ENCODE results near the gene KCNMA1. TPM values are rescaled to one million over a fixed set of nuclear protein-coding genes. Genes with fewer than 3 reads are reported as not detected.

KCNMA1 gene
- total and polyA plus RNA-seq, 9 of the 15 experiments (the other 6 are each of a cell fraction or from before 2014, with no cell fraction given), result 0.01 to 0.95 (median 0.15) TPM; not detected in 4

GRCh38 chr10:77036276-77036675, 601.3 kb downstream of the KCNMA1 start (continued):
- no peak for TF ChIP-seq MBD1 (CRISPR knock-in tag; IDR thresholded peaks at IDR 0.05)

GRCh38 chr10:77034795-77035194, 602.8 kb downstream of the KCNMA1 start:
- BruUV-seq (replicated peaks), result no TSS peak
- ATAC-seq, result no peak
- Histone ChIP-seq H3K27ac (ENCODE audit: extremely low read depth, low read depth, low read length) (no peak overlapping the region), H3K4me1 (replicated peaks in 1 of 2; ENCODE audit: control insufficient read depth in 2 of 2, insufficient read depth in 2 of 2, low read length in 2 of 2) (no peaks in the 10 kb centered on the region), H3K9me1 (ENCODE audit: control insufficient read depth, insufficient read depth, low read length) (no peaks in the 10 kb centered on the region), H3K4me2 (ENCODE audit: insufficient read depth, low read length) (no peak overlapping the region), H3K4me3 (no peak overlapping the region), H3K36me3 (ENCODE audit: control insufficient read depth, insufficient read depth, low read length) (no peaks in the 10 kb centered on the region), H3K27me3 (ENCODE audit: control insufficient read depth in 2 of 2, insufficient read depth in 2 of 2, low read length in 2 of 2) (no peaks in the 10 kb centered on the region), H3K79me2 (ENCODE audit: control insufficient read depth, insufficient read depth, low read length) (no peaks in the 10 kb centered on the region), H4K20me1 (replicated peaks; ENCODE audit: control insufficient read depth, insufficient read depth, low read length) (no peaks in the 10 kb centered on the region), H3K9ac (ENCODE audit: insufficient read depth in 1 of 2, low read depth in 2 of 2, low read length in 2 of 2) (no peak overlapping the region), H3K9me3 (replicated peaks; ENCODE audit: control insufficient read depth, insufficient read depth, low read depth, low read length) (no peaks in the 10 kb centered on the region), H2AFZ (ENCODE audit: low read depth, low read length) (no peak overlapping the region)
- intact Hi-C loops (cut with micrococcal nuclease) (no loop called here), in situ Hi-C loops (cut with MboI) (no loop called here)
- ChIA-PET POLR2A (no interaction called here), CTCF (ENCODE audit: low intra/inter-chr PET ratio) (no interaction called here)
- 3% methylated on average over 4 of the region's 4 CpGs for WGBS (ENCODE audit: insufficient coverage, low coverage, missing lambda C conversion rate)
- FAIRE-seq, result no peak
- no peak for DNase-seq (ENCODE audit: extremely low read depth in 1 of 4, low spot score in 3 of 4)
- TF ChIP-seq ZBED1 (IDR thresholded peaks at IDR 0.05) (no peak), RBFOX2 (IDR thresholded peaks at IDR 0.05; ENCODE audit: low read depth, low read length) (no peak), GABPB2 (CRISPR knock-in tag; conservative IDR thresholded peaks at IDR 0.05) (no peak), ZBTB49 (CRISPR knock-in tag; IDR thresholded peaks at IDR 0.05; ENCODE audit: borderline replicate concordance) (no peak), ELF1 (tag; IDR thresholded peaks at IDR 0.05) (no peak), SMARCA4 (IDR thresholded peaks at IDR 0.05) (no peak), KAT8 (IDR thresholded peaks at IDR 0.05; ENCODE audit: low read depth) (no peak), HDAC6 (IDR thresholded peaks at IDR 0.05; ENCODE audit: low read depth, low read length) (no peak), ZC3H4 (CRISPR knock-in tag; IDR thresholded peaks at IDR 0.05; ENCODE audit: borderline replicate concordance) (no peak), ARID4B (CRISPR knock-in tag; IDR thresholded peaks at IDR 0.05) (no peak), TRIM24 (IDR thresholded peaks at IDR 0.05) (no peak), ADNP (tag; IDR thresholded peaks at IDR 0.05) (no peak)
